ENCODE results near the gene DCPS.
"Not testable (repeated sequence)": the region's sequence is repeated elsewhere in the genome, so short reads cannot be mapped to it uniquely, and the experiment has no call there.

DCPS gene

GRCh38 chr11:126374562-126375300 lies 70.9 kb downstream of the DCPS start:
- not testable (repeated sequence) for H3K27me3 ChIP-seq (ENCODE audit: low read depth, low read length); H3K27ac ChIP-seq (ENCODE audit: low read length); H3K4me3 ChIP-seq (ENCODE audit: low read depth in 1 of 2, low read length in 2 of 2); H3K36me3 ChIP-seq (ENCODE audit: control insufficient read depth in 1 of 2, insufficient read depth in 2 of 2, low read length in 2 of 2); H3K9me3 ChIP-seq (ENCODE audit: control insufficient read depth in 1 of 2, low read length in 2 of 2)
- H3K4me1 ChIP-seq (ENCODE audit: control insufficient read depth in 1 of 2, insufficient read depth in 2 of 2, low read length in 2 of 2), result peaks cover 0 to 12% of the 10 kb centered on the region in 2 donors

GRCh38 chr11:126375726-126376125 lies 71.9 kb downstream of the DCPS start:
- H3K27me3 ChIP-seq (ENCODE audit: low read depth, low read length), result no peaks in the 10 kb centered on the region
- H3K36me3 ChIP-seq (ENCODE audit: control insufficient read depth in 1 of 2, insufficient read depth in 2 of 2, low read length in 2 of 2), result no peaks in the 10 kb centered on the region
- no peaks in the 10 kb centered on the region for H3K9me3 ChIP-seq (ENCODE audit: control insufficient read depth in 1 of 2, low read length in 2 of 2)
- no peak overlapping the region for H3K27ac ChIP-seq (ENCODE audit: low read length)
- H3K4me1 ChIP-seq (ENCODE audit: control insufficient read depth in 1 of 2, insufficient read depth in 2 of 2, low read length in 2 of 2), result peaks cover 0 to 12% of the 10 kb centered on the region in 2 donors
- no peak overlapping the region for H3K4me3 ChIP-seq (ENCODE audit: low read depth in 1 of 2, low read length in 2 of 2)

- no peaks in the 10 kb centered on the region for H3K27me3 ChIP-seq (ENCODE audit: low read depth, low read length)
- H3K4me1 ChIP-seq (ENCODE audit: control insufficient read depth in 1 of 2, insufficient read depth in 2 of 2, low read length in 2 of 2), result peaks cover 0 to 7% of the 10 kb centered on the region in 2 donors
- no peaks in the 10 kb centered on the region for H3K36me3 ChIP-seq (ENCODE audit: control insufficient read depth in 1 of 2, insufficient read depth in 2 of 2, low read length in 2 of 2)
- H3K27ac ChIP-seq (ENCODE audit: low read length), result no peak overlapping the region
- no peaks in the 10 kb centered on the region for H3K9me3 ChIP-seq (ENCODE audit: control insufficient read depth in 1 of 2, low read length in 2 of 2)
- no peak overlapping the region for H3K4me3 ChIP-seq (ENCODE audit: low read depth in 1 of 2, low read length in 2 of 2)
Observed at GRCh38 chr11:126378763-126379162, 74.9 kb downstream of the DCPS start.

- H3K27ac ChIP-seq (ENCODE audit: low read length), result no peak overlapping the region
- peaks cover 0 to 7% of the 10 kb centered on the region in 2 donors for H3K4me1 ChIP-seq (ENCODE audit: control insufficient read depth in 1 of 2, insufficient read depth in 2 of 2, low read length in 2 of 2)
- H3K9me3 ChIP-seq (ENCODE audit: control insufficient read depth in 1 of 2, low read length in 2 of 2), result no peaks in the 10 kb centered on the region
- H3K4me3 ChIP-seq (ENCODE audit: low read depth in 1 of 2, low read length in 2 of 2), result no peak overlapping the region
- H3K36me3 ChIP-seq (ENCODE audit: control insufficient read depth in 1 of 2, insufficient read depth in 2 of 2, low read length in 2 of 2), result no peaks in the 10 kb centered on the region
- no peaks in the 10 kb centered on the region for H3K27me3 ChIP-seq (ENCODE audit: low read depth, low read length)
Observed at GRCh38 chr11:126380909-126381308, 77.0 kb downstream of the DCPS start.

- not testable (repeated sequence) for H3K9me3 ChIP-seq (ENCODE audit: control insufficient read depth in 1 of 2, low read length in 2 of 2); H3K27ac ChIP-seq (ENCODE audit: low read length); H3K4me1 ChIP-seq (ENCODE audit: control insufficient read depth in 1 of 2, insufficient read depth in 2 of 2, low read length in 2 of 2); H3K4me3 ChIP-seq (ENCODE audit: low read depth in 1 of 2, low read length in 2 of 2); H3K36me3 ChIP-seq (ENCODE audit: control insufficient read depth in 1 of 2, insufficient read depth in 2 of 2, low read length in 2 of 2); H3K27me3 ChIP-seq (ENCODE audit: low read depth, low read length)
Observed at GRCh38 chr11:126381960-126382359, 78.1 kb downstream of the DCPS start.

- not testable (repeated sequence) for H3K4me1 ChIP-seq (ENCODE audit: control insufficient read depth in 1 of 2, insufficient read depth in 2 of 2, low read length in 2 of 2); H3K36me3 ChIP-seq (ENCODE audit: control insufficient read depth in 1 of 2, insufficient read depth in 2 of 2, low read length in 2 of 2); H3K27me3 ChIP-seq (ENCODE audit: low read depth, low read length); H3K27ac ChIP-seq (ENCODE audit: low read length); H3K4me3 ChIP-seq (ENCODE audit: low read depth in 1 of 2, low read length in 2 of 2); H3K9me3 ChIP-seq (ENCODE audit: control insufficient read depth in 1 of 2, low read length in 2 of 2)
Observed at GRCh38 chr11:126382641-126383040, 78.8 kb downstream of the DCPS start.

- no peaks in the 10 kb centered on the region for H3K27me3 ChIP-seq (ENCODE audit: low read depth, low read length)
- H3K4me3 ChIP-seq (ENCODE audit: low read depth in 1 of 2, low read length in 2 of 2), result no peak overlapping the region
- H3K9me3 ChIP-seq (ENCODE audit: control insufficient read depth in 1 of 2, low read length in 2 of 2), result no peaks in the 10 kb centered on the region
- H3K36me3 ChIP-seq (ENCODE audit: control insufficient read depth in 1 of 2, insufficient read depth in 2 of 2, low read length in 2 of 2), result no peaks in the 10 kb centered on the region
- H3K4me1 ChIP-seq (ENCODE audit: control insufficient read depth in 1 of 2, insufficient read depth in 2 of 2, low read length in 2 of 2), result peaks cover 0 to 11% of the 10 kb centered on the region in 2 donors
- no peak overlapping the region for H3K27ac ChIP-seq (ENCODE audit: low read length)
Observed at GRCh38 chr11:126383339-126384335, 79.8 kb downstream of the DCPS start.

- H3K27me3 ChIP-seq (ENCODE audit: low read depth, low read length), result no peaks in the 10 kb centered on the region
- no peaks in the 10 kb centered on the region for H3K9me3 ChIP-seq (ENCODE audit: control insufficient read depth in 1 of 2, low read length in 2 of 2)
- H3K36me3 ChIP-seq (ENCODE audit: control insufficient read depth in 1 of 2, insufficient read depth in 2 of 2, low read length in 2 of 2), result no peaks in the 10 kb centered on the region
- no peak overlapping the region for H3K4me3 ChIP-seq (ENCODE audit: low read depth in 1 of 2, low read length in 2 of 2)
- no peak overlapping the region for H3K27ac ChIP-seq (ENCODE audit: low read length)
- peaks cover 0 to 7% of the 10 kb centered on the region in 2 donors for H3K4me1 ChIP-seq (ENCODE audit: control insufficient read depth in 1 of 2, insufficient read depth in 2 of 2, low read length in 2 of 2)
Observed at GRCh38 chr11:126384449-126385070, 80.7 kb downstream of the DCPS start.

- H3K4me1 ChIP-seq (ENCODE audit: control insufficient read depth in 1 of 2, insufficient read depth in 2 of 2, low read length in 2 of 2), result peaks cover 2 to 17% of the 10 kb centered on the region in 2 donors
- H3K36me3 ChIP-seq (ENCODE audit: control insufficient read depth in 1 of 2, insufficient read depth in 2 of 2, low read length in 2 of 2), result no peaks in the 10 kb centered on the region
- H3K4me3 ChIP-seq (ENCODE audit: low read depth in 1 of 2, low read length in 2 of 2), result no peak overlapping the region
- H3K27me3 ChIP-seq (ENCODE audit: low read depth, low read length), result no peaks in the 10 kb centered on the region
- no peaks in the 10 kb centered on the region for H3K9me3 ChIP-seq (ENCODE audit: control insufficient read depth in 1 of 2, low read length in 2 of 2)
- H3K27ac ChIP-seq (ENCODE audit: low read length), result no peak overlapping the region
Observed at GRCh38 chr11:126385991-126386728, 82.3 kb downstream of the DCPS start.

GRCh38 chr11:126386729-126387071 lies 82.8 kb downstream of the DCPS start:
- not testable (repeated sequence) for H3K36me3 ChIP-seq (ENCODE audit: control insufficient read depth in 1 of 2, insufficient read depth in 2 of 2, low read length in 2 of 2); H3K9me3 ChIP-seq (ENCODE audit: control insufficient read depth in 1 of 2, low read length in 2 of 2); H3K27ac ChIP-seq (ENCODE audit: low read length); H3K27me3 ChIP-seq (ENCODE audit: low read depth, low read length); H3K4me3 ChIP-seq (ENCODE audit: low read depth in 1 of 2, low read length in 2 of 2)
- peaks cover 7 to 17% of the 10 kb centered on the region in 2 donors for H3K4me1 ChIP-seq (ENCODE audit: control insufficient read depth in 1 of 2, insufficient read depth in 2 of 2, low read length in 2 of 2)

GRCh38 chr11:126387857-126388256 lies 84.0 kb downstream of the DCPS start:
- H3K9me3 ChIP-seq (ENCODE audit: control insufficient read depth in 1 of 2, low read length in 2 of 2), result no peaks in the 10 kb centered on the region
- no peaks in the 10 kb centered on the region for H3K36me3 ChIP-seq (ENCODE audit: control insufficient read depth in 1 of 2, insufficient read depth in 2 of 2, low read length in 2 of 2)
- H3K4me1 ChIP-seq (ENCODE audit: control insufficient read depth in 1 of 2, insufficient read depth in 2 of 2, low read length in 2 of 2), result peaks cover 17 to 27% of the 10 kb centered on the region in 2 donors
- H3K27ac ChIP-seq (ENCODE audit: low read length), result no peak overlapping the region
- H3K27me3 ChIP-seq (ENCODE audit: low read depth, low read length), result no peaks in the 10 kb centered on the region
- no peak overlapping the region for H3K4me3 ChIP-seq (ENCODE audit: low read depth in 1 of 2, low read length in 2 of 2)
